ENCODE data around the gene SNAPC5.

DNA sequence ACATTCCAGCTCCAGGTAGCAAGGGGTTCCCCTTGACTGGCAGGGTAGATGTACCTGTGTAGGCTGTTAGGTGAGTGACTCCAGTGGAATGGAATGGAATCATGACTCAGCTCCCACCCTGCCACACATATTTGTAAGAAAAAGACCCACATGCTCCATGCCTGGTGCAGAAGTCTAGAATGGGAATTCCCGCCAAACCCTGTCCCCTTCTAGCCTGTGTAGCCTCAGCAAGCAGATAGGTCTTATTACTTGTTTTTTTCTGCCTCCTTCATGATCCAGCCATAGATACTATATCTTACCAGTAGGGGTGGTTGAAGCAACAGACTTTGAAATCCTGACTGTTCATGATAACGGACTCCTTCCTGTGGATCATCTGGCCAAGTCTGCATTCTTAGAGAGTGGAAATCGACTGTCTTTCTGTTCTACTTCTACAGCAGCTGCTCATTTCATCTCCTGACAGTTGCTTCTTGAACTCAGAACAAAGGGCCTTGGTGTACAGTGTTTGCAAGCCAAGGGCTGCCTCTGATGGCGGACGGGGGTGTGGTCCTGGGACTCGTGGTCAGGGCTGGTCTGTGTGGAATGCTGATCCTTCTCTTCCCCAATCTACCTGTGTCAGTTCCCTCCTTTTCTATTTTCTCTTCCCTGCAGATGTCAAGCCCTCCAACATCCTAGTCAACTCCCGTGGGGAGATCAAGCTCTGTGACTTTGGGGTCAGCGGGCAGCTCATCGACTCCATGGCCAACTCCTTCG, 16.3 kb downstream of the SNAPC5 start:
- TF ChIP-seq CTCF (IDR thresholded peaks at IDR 0.05 in 2 of 3, conservative IDR thresholded peaks at IDR 0.05 in 1 of 3; ENCODE audit: borderline replicate concordance in 1 of 3, insufficient read depth in 1 of 3, low read depth in 2 of 3, low read length in 2 of 3) (peak in 1 of 3 experiments; percentile 21; a peak in 1 of 6 replicates), ELF1 (IDR thresholded peaks at IDR 0.05; ENCODE audit: borderline replicate concordance, low read depth) (no peak), POLR2A (IDR thresholded peaks at IDR 0.05; ENCODE audit: borderline replicate concordance, extremely low read depth, insufficient read depth, insufficient read length) (no peak), POLR2AphosphoS5 (IDR thresholded peaks at IDR 0.05; ENCODE audit: low read depth, low read length) (0 out of 2 replicates have a peak, but pooled peaks have one; percentile 33), EGR1 (IDR thresholded peaks at IDR 0.05; ENCODE audit: low read depth) (no peak)
- TF ChIP-seq, protein P1, sequence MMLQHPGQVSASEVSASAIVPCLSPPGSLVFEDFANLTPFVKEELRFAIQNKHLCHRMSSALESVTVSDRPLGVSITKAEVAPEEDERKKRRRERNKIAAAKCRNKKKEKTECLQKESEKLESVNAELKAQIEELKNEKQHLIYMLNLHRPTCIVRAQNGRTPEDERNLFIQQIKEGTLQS (IDR thresholded peaks at IDR 0.05), result no peak
